ENCODE data around the gene CLRN3. TPM values are rescaled to one million over a fixed set of nuclear protein-coding genes. Genes with fewer than 3 reads are reported as not detected.

Gene CLRN3
- total RNA-seq, 2 experiments from 2014 or later, result not detected

GRCh38 chr10:127853868-127854768 lies 38.6 kb downstream of the CLRN3 start:
- Mint-ChIP-seq H3K9me3 (no peaks in the 10 kb centered on the region), H3K36me3 (ENCODE audit: low read depth) (no peaks in the 10 kb centered on the region), H3K4me3 (no peak overlapping the region), H3K4me1 (ENCODE audit: low read depth) (no peaks in the 10 kb centered on the region), H3K27me3 (peaks cover 4% of the 10 kb centered on the region), H3K27ac (no peak overlapping the region)
- ChIA-PET POLR2A (no interaction called here), CTCF (interaction anchor here (0.5 to 2.2 kb wide), 34 partner anchors 8 to 1870 kb away, joined by 3 to 29 read pairs (median 3); no protein-coding TSS in a partner anchor)
- peak; percentile 63 for DNase-seq
- peak; percentile 83 for TF ChIP-seq CTCF (IDR thresholded peaks at IDR 0.05)
- intact Hi-C loops (cut with micrococcal nuclease), result loop anchor here (5.0 kb wide), 2 partner anchors 137 to 292 kb away; no protein-coding TSS in a partner anchor
- peak; percentile 84 for ATAC-seq

- intact Hi-C loops (cut with micrococcal nuclease), result loop anchor here (5.0 kb wide), 2 partner anchors 135 to 290 kb away; no protein-coding TSS in a partner anchor
- Mint-ChIP-seq H3K27ac (no peak overlapping the region), H3K4me1 (ENCODE audit: low read depth) (no peaks in the 10 kb centered on the region), H3K4me3 (no peak overlapping the region), H3K36me3 (ENCODE audit: low read depth) (no peaks in the 10 kb centered on the region), H3K27me3 (peaks cover 4% of the 10 kb centered on the region), H3K9me3 (no peaks in the 10 kb centered on the region)
- POLR2A ChIA-PET, result no interaction called here
- ATAC-seq, result no peak
- DNase-seq, result no peak
- CTCF ChIA-PET, result interaction anchor here (0.9 kb wide), 1 partner anchor 137 kb away, joined by 3 read pairs; no protein-coding TSS in a partner anchor
- no peak for TF ChIP-seq CTCF (IDR thresholded peaks at IDR 0.05)
Observed at GRCh38 chr10:127852456-127852855, 40.3 kb downstream of the CLRN3 start.

GRCh38 chr10:127851661-127852194 lies 41.0 kb downstream of the CLRN3 start:
- Mint-ChIP-seq H3K27ac (no peak overlapping the region), H3K36me3 (ENCODE audit: low read depth) (no peaks in the 10 kb centered on the region)
- CTCF ChIA-PET, result no interaction called here

GRCh38 chr10:127850944-127851343 lies 41.8 kb downstream of the CLRN3 start:
- no peak for TF ChIP-seq CTCF (IDR thresholded peaks at IDR 0.05)
- no peak overlapping the region for H3K4me3 Mint-ChIP-seq
- POLR2A ChIA-PET, result no interaction called here
- no peaks in the 10 kb centered on the region for H3K4me1 Mint-ChIP-seq (ENCODE audit: low read depth)
- ATAC-seq, result no peak
- intact Hi-C loops (cut with micrococcal nuclease), result loop anchor here (5.0 kb wide), 2 partner anchors 134 to 289 kb away; no protein-coding TSS in a partner anchor
- no peak for DNase-seq
- no peaks in the 10 kb centered on the region for H3K9me3 Mint-ChIP-seq
- CTCF ChIA-PET, result no interaction called here
- H3K27ac Mint-ChIP-seq, result no peak overlapping the region
- H3K36me3 Mint-ChIP-seq (ENCODE audit: low read depth), result no peaks in the 10 kb centered on the region
- peaks cover 4% of the 10 kb centered on the region for H3K27me3 Mint-ChIP-seq

More at GRCh38 chr10:127851661-127852194, 41.0 kb downstream of the CLRN3 start:
- H3K4me1 Mint-ChIP-seq (ENCODE audit: low read depth), result no peaks in the 10 kb centered on the region
- intact Hi-C loops (cut with micrococcal nuclease), result loop anchor here (5.0 kb wide), 2 partner anchors 134 to 289 kb away; no protein-coding TSS in a partner anchor
- POLR2A ChIA-PET, result no interaction called here
- peaks cover 4% of the 10 kb centered on the region for H3K27me3 Mint-ChIP-seq
- no peak overlapping the region for H3K4me3 Mint-ChIP-seq
- TF ChIP-seq CTCF (IDR thresholded peaks at IDR 0.05), result no peak
- no peaks in the 10 kb centered on the region for H3K9me3 Mint-ChIP-seq
- ATAC-seq (no peak), DNase-seq (no peak)

All from activated CD8-positive, alpha-beta T cell treated with anti-CD3 and anti-CD28 coated beads for 36 hours (primary cell).